Chondrocyte (in vitro differentiated cells): Measurements from ENCODE around the gene ATN1. TPM values are rescaled to one million over a fixed set of nuclear protein-coding genes. Genes with fewer than 3 reads are reported as not detected.

Source experiments
- DNase-seq: peaks from one replicate; pipeline ENCODE4 v3.0.0; 2021; ENCODE audit warnings: mixed read lengths, low spot score
- H3K27ac Mint-ChIP-seq: one replicate; pipeline ENCODE4 v1.8.0; 2021; ENCODE audit warnings: mild to moderate bottlenecking, moderate library complexity, mixed read lengths; ENCODE audit not compliant: unreplicated experiment
- H3K27me3 Mint-ChIP-seq: 2 replicates; pipeline ENCODE4 v1.8.0; 2021; ENCODE audit warnings: low read depth, mixed read lengths
- H3K36me3 Mint-ChIP-seq: 2 replicates; pipeline ENCODE4 v1.8.0; 2021; ENCODE audit warnings: low read depth, mixed read lengths
- H3K4me1 Mint-ChIP-seq: 2 replicates; pipeline ENCODE4 v1.8.0; 2021; ENCODE audit warnings: low read depth, mild to moderate bottlenecking, mixed read lengths
- H3K4me3 Mint-ChIP-seq: one replicate; pipeline ENCODE4 v1.8.0; 2021; ENCODE audit warnings: mild to moderate bottlenecking, moderate library complexity, mixed read lengths; ENCODE audit not compliant: unreplicated experiment
- H3K9me3 Mint-ChIP-seq: 2 replicates; pipeline ENCODE4 v1.8.0; 2021; ENCODE audit warnings: low read depth, mixed read lengths
- CTCF ChIP-seq: fragments of 200-600 bp; sonication (generic); IDR thresholded peaks from 2 replicates; pipeline ENCODE4 v1.5.0; 2021; ENCODE audit warnings: antibody characterized with exemption, mild to moderate bottlenecking, moderate library complexity
- total RNA-seq: library from RNA; stranded (reverse); gene quantifications from 3 replicates; pipeline ENCODE4 v1.2.1, GENCODE V29; 2021

ATN1 gene
- total RNA-seq, 1 donor from 2014 or later: 103 TPM

- Mint-ChIP-seq H3K9me3 (no peaks in the 10 kb centered on the region), H3K27me3 (no peaks in the 10 kb centered on the region), H3K27ac (no peak overlapping the region), H3K4me1 (peaks cover 31% of the 10 kb centered on the region), H3K36me3 (peaks cover 5% of the 10 kb centered on the region), H3K4me3 (no peak overlapping the region)
- TF ChIP-seq CTCF: no peak
- DNase-seq: peak; percentile 18
Observed at GRCh38 chr12:6912164-6912935, 15.4 kb upstream of the ATN1 start.

- Mint-ChIP-seq H3K27me3 (no peaks in the 10 kb centered on the region), H3K27ac (peak within 1 kb of the TSS; percentile 65), H3K4me3 (peak within 1 kb of the TSS; percentile 84), H3K36me3 (peaks cover 5% of the 10 kb centered on the region), H3K9me3 (no peaks in the 10 kb centered on the region), H3K4me1 (peaks cover 31% of the 10 kb centered on the region)
- no peak for TF ChIP-seq CTCF
- DNase-seq: peak; percentile 90
Observed at GRCh38 chr12:6914246-6914946, 13.4 kb upstream of the ATN1 start, which contains the start of gene ENO2. TSS of gene ENO2 (plus strand) at chr12:6914580. CDS start at chr12:6915833, 1,253 bp downstream.

GRCh38 chr12:6914947-6915788 lies 12.6 kb upstream of the ATN1 start:
- no peak for TF ChIP-seq CTCF

GRCh38 chr12:6915789-6916285 lies 11.9 kb upstream of the ATN1 start:
- peak; percentile 72 for DNase-seq

More at GRCh38 chr12:6914947-6915788, 12.6 kb upstream of the ATN1 start:
- peak; percentile 68 for DNase-seq
- H3K27ac Mint-ChIP-seq: peak overlapping the region; percentile 57
- H3K27me3 Mint-ChIP-seq: no peaks in the 10 kb centered on the region
- no peaks in the 10 kb centered on the region for H3K9me3 Mint-ChIP-seq
- peak overlapping the region; percentile 84 for H3K4me3 Mint-ChIP-seq
- H3K4me1 Mint-ChIP-seq: peaks cover 31% of the 10 kb centered on the region
- H3K36me3 Mint-ChIP-seq: peaks cover 9% of the 10 kb centered on the region

More at GRCh38 chr12:6915789-6916285, 11.9 kb upstream of the ATN1 start:
- Mint-ChIP-seq H3K4me3 (peak overlapping the region; percentile 84), H3K27me3 (no peaks in the 10 kb centered on the region), H3K36me3 (peaks cover 9% of the 10 kb centered on the region), H3K27ac (no peak overlapping the region), H3K9me3 (no peaks in the 10 kb centered on the region), H3K4me1 (peaks cover 31% of the 10 kb centered on the region)
- TF ChIP-seq CTCF: no peak
